ENCODE results near the gene VWCE.

VWCE gene, protein sequence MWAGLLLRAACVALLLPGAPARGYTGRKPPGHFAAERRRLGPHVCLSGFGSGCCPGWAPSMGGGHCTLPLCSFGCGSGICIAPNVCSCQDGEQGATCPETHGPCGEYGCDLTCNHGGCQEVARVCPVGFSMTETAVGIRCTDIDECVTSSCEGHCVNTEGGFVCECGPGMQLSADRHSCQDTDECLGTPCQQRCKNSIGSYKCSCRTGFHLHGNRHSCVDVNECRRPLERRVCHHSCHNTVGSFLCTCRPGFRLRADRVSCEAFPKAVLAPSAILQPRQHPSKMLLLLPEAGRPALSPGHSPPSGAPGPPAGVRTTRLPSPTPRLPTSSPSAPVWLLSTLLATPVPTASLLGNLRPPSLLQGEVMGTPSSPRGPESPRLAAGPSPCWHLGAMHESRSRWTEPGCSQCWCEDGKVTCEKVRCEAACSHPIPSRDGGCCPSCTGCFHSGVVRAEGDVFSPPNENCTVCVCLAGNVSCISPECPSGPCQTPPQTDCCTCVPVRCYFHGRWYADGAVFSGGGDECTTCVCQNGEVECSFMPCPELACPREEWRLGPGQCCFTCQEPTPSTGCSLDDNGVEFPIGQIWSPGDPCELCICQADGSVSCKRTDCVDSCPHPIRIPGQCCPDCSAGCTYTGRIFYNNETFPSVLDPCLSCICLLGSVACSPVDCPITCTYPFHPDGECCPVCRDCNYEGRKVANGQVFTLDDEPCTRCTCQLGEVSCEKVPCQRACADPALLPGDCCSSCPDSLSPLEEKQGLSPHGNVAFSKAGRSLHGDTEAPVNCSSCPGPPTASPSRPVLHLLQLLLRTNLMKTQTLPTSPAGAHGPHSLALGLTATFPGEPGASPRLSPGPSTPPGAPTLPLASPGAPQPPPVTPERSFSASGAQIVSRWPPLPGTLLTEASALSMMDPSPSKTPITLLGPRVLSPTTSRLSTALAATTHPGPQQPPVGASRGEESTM

DNA sequence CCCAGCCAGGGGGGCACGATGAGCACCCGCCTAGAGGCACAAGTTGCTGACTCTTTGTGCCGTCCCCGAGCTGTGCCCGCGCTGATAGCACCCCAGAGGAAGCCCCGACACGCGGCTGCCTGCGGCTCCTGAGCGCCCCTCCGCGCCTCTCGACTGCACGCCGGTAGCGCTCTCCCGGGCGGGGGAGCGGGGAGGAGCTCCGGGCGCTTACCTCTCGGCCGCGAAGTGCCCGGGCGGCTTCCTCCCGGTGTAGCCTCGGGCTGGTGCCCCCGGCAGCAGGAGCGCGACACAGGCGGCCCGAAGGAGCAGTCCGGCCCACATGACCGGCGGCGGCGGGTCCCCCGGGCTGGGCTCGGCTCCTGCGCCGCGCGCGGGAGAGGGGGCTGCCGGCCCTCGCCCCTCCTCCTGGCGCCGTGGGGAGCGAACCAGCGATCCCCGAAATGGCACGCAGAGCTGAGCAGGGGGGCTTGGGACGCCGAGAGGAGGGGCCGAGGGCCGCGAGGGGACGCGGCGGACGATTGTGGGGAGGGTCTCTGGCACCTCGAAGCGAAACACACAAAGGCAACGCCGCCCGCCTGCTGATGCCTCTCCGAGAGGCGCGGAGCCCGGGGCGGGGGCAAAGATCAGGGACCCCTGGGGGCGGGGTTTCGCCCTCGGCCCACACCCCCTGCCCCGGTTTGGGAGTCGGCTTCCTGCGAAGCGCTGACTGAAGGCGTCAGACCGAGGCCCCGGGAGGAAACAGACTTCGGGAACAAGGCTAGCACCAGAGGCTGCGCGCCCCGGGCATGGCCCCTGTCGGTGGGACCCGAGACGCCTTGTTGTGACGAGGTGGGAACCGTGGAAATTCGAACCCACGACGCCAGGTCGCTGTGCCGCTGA is at the start of gene VWCE:
Gene VWCE (minus strand): TSS at position 600 of the 879 bp plus-strand sequence. CDS start 279 bp downstream, at position 321.
- H3K27ac ChIP-seq: peak within 1 kb of the TSS; percentile 62; the same call in 1 of the 2 replicates
- TF ChIP-seq, protein P1, sequence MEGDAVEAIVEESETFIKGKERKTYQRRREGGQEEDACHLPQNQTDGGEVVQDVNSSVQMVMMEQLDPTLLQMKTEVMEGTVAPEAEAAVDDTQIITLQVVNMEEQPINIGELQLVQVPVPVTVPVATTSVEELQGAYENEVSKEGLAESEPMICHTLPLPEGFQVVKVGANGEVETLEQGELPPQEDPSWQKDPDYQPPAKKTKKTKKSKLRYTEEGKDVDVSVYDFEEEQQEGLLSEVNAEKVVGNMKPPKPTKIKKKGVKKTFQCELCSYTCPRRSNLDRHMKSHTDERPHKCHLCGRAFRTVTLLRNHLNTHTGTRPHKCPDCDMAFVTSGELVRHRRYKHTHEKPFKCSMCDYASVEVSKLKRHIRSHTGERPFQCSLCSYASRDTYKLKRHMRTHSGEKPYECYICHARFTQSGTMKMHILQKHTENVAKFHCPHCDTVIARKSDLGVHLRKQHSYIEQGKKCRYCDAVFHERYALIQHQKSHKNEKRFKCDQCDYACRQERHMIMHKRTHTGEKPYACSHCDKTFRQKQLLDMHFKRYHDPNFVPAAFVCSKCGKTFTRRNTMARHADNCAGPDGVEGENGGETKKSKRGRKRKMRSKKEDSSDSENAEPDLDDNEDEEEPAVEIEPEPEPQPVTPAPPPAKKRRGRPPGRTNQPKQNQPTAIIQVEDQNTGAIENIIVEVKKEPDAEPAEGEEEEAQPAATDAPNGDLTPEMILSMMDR (conservative IDR thresholded peaks at IDR 0.05): peak; percentile 26; the same call in 1 of the 2 replicates

DNA sequence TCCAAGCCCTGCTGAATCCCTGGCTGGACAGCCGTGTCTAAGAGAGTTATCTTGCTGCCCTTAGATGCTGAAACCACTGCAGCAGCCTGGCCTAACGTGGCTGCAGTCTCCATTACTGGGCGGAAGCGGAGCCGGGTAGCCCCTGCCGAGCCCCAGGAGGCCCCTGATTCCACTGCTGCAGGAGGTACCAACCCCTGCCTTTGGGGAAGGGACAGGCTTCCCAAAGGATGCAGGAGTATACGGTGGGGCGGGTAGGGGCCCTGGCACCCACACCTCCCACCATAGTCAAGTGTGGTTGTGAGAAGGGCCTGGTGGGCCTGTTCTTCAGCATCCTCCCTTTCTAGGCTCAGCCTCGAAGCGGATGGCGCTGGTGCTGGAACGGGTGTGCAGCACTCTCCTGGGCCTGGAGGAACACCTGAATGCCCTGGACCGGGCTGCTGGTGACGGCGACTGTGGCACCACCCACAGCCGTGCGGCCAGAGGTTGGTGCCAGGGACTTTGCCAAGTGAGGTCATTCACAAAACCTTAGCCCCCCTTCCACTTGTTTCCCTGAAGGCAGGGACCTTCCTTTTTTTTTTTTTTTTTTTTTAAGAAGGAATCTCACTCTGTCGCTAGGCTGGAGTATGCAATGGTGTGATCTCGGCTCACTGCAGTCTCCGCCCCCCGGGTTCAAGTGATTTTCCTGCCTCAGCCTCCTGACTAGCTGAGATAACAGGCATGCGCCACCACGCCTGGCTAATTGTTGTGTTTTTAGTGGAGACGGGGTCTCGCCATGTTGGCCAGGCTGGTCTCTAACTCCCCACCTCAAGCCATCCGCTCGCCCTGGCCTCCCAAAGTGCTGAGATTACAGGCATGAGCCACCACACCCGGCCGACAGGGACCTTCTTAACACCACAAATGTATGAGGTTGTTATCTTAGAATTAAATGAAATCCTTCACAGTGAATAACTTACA is 49.0 kb upstream of the VWCE start:
- H3K27ac ChIP-seq: no peak overlapping the region

DNA sequence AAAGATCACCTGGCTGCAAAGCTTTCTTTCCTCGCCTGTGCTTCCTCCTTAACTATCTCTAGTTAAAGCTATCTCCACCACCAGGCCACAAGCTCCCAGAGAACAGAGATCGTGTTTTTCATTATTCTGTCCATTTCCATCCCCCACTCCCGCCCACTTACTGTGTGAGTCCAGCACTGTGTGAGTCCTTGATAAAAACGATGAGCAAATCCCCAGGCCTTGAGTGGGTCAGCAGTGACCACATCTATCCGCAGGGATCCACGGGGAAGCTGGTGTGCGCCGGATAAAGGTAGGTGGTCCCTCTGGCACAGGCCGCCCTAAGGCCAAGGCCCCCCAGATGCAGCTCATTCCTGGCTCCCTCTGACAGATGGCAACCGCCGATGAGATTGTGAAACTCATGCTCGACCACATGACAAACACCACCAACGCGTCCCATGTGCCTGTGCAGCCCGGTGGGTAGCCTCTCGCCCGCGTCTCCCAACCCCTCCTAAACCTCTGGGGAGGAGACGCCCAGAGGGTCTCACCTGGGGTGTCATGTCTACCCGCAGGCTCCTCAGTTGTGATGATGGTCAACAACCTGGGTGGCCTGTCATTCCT is 47.2 kb upstream of the VWCE start:
- no peak overlapping the region for H3K27ac ChIP-seq
- TF ChIP-seq, protein P1 (conservative IDR thresholded peaks at IDR 0.05): no peak

More for the DNA sequence above, 49.0 kb upstream of the VWCE start:
- TF ChIP-seq, protein P1 (conservative IDR thresholded peaks at IDR 0.05): no peak

DNA sequence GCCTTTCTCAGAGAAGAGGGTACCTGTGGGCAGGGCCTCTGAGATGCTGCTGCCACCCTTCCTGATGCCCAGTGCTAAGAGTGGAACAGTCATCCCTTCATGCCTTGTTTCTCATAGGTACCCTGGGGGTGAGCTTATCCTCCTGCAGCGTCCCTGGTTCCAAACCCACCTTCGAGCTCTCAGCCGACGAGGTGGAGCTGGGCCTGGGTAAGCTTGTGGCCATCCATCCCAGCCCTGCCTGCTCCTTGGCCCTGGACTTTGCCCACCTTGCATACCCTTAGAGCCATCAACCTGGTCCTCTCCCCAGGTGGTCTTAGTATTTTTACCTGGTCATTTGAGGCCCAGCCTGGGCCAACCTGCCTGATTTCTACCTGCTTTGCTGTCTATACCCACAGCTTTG is 46.6 kb upstream of the VWCE start:
- no peak overlapping the region for H3K27ac ChIP-seq
- TF ChIP-seq, protein P1 (conservative IDR thresholded peaks at IDR 0.05): no peak

DNA sequence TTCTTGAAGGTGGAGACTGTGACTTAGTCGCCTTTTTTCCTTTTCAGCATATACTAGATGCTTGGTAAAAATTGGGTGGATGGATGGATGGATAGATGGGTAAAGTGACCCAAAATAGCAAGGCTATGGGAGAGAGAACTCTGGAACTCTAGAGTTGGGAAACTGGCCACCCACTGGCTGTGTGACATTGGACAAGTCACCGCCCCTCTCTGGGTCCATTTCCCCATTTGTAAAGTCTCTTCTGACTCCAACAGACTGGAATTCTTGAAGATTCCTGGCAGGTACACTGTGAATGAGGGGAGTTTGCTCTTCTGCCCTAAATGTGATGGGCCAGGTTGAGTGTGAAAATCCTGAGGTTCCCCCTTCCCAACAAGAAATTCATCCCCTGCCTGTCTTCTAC is 45.9 kb upstream of the VWCE start:
- no peak overlapping the region for H3K27ac ChIP-seq
- TF ChIP-seq, protein P1 (conservative IDR thresholded peaks at IDR 0.05): no peak

DNA sequence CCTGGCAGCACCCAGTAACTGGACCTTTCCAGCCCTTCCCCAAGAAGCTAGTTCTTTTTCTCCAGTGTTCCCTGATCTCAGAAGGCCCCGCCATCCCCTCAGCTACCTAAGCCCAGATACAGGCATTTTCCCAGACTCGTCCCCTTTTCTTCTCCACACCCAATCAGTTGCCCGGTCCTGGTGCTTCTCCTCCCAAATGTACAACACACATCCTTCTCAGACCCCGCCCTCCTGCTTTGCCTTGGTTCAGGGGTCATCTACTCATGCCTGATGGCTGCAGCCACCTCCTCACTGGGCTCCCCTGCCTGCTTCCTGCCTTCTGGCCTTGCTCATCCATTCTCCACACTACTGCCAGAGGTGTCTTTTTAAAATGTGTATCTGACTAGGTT is 44.4 kb upstream of the VWCE start:
- TF ChIP-seq, protein P1 (conservative IDR thresholded peaks at IDR 0.05): no peak

More for the DNA sequence above, 44.4 kb upstream of the VWCE start:
- no peak overlapping the region for H3K27ac ChIP-seq

All from VCaP (cell line).